ENCODE results near the gene STXBP5. TPM values are rescaled to one million over a fixed set of nuclear protein-coding genes. Genes with fewer than 3 reads are reported as not detected.

The STXBP5 gene
- total RNA-seq, 4 donors from 2014 or later: 78.4 to 115 (median 90.7) TPM

GRCh38 chr6:147395158-147395557, 190.9 kb downstream of the STXBP5 start:
- H3K4me1 ChIP-seq: no peaks in the 10 kb centered on the region
- no peaks in the 10 kb centered on the region for H3K27me3 ChIP-seq
- DNase-seq: no peak
- no peak overlapping the region for H3K27ac ChIP-seq
- H3K36me3 ChIP-seq: no peaks in the 10 kb centered on the region
- no peak for TF ChIP-seq CTCF (IDR thresholded peaks at IDR 0.05)
- H3K4me3 ChIP-seq: no peak overlapping the region
- no peaks in the 10 kb centered on the region for H3K9me3 ChIP-seq

- H3K36me3 ChIP-seq: no peaks in the 10 kb centered on the region
- no peak overlapping the region for H3K4me3 ChIP-seq
- peaks cover 0 to 6% (median 0%) of the 10 kb centered on the region in 4 donors for H3K9me3 ChIP-seq
- no peak for TF ChIP-seq POLR2A (IDR thresholded peaks at IDR 0.05)
- TF ChIP-seq CTCF (IDR thresholded peaks at IDR 0.05): no peak
- no peak overlapping the region for H3K27ac ChIP-seq
- no peaks in the 10 kb centered on the region for H3K27me3 ChIP-seq
- no peaks in the 10 kb centered on the region for H3K4me1 ChIP-seq
- DNase-seq: no peak
These were observed 193.1 kb downstream of the STXBP5 start for GRCh38 chr6:147397306-147397705.

GRCh38 chr6:147400968-147401367, 196.8 kb downstream of the STXBP5 start:
- Histone ChIP-seq H3K9me3 (peaks cover 0 to 6% (median 0%) of the 10 kb centered on the region in 4 donors), H3K27me3 (no peaks in the 10 kb centered on the region), H3K36me3 (no peaks in the 10 kb centered on the region), H3K27ac (no peak overlapping the region), H3K4me1 (no peaks in the 10 kb centered on the region), H3K4me3 (no peak overlapping the region)
- no peak for DNase-seq
- TF ChIP-seq CTCF (IDR thresholded peaks at IDR 0.05) (no peak), POLR2A (IDR thresholded peaks at IDR 0.05) (no peak)

GRCh38 chr6:147401779-147402178, 197.6 kb downstream of the STXBP5 start:
- no peaks in the 10 kb centered on the region for H3K4me1 ChIP-seq
- H3K4me3 ChIP-seq: no peak overlapping the region
- no peak for DNase-seq
- peaks cover 0 to 6% (median 0%) of the 10 kb centered on the region in 4 donors for H3K9me3 ChIP-seq
- no peaks in the 10 kb centered on the region for H3K27me3 ChIP-seq
- no peak overlapping the region for H3K27ac ChIP-seq
- no peaks in the 10 kb centered on the region for H3K36me3 ChIP-seq
- TF ChIP-seq CTCF (IDR thresholded peaks at IDR 0.05): no peak
- no peak for TF ChIP-seq POLR2A (IDR thresholded peaks at IDR 0.05)

- H3K4me3 ChIP-seq: no peak overlapping the region
- DNase-seq: no peak
- H3K9me3 ChIP-seq: no peaks in the 10 kb centered on the region
- H3K4me1 ChIP-seq: no peaks in the 10 kb centered on the region
- no peak overlapping the region for H3K27ac ChIP-seq
- no peaks in the 10 kb centered on the region for H3K36me3 ChIP-seq
- no peaks in the 10 kb centered on the region for H3K27me3 ChIP-seq
- TF ChIP-seq CTCF (IDR thresholded peaks at IDR 0.05): no peak
- TF ChIP-seq POLR2A (IDR thresholded peaks at IDR 0.05): no peak
These were observed 202.6 kb downstream of the STXBP5 start for GRCh38 chr6:147406783-147407182.

- H3K27me3 ChIP-seq: no peaks in the 10 kb centered on the region
- H3K9me3 ChIP-seq: no peaks in the 10 kb centered on the region
- TF ChIP-seq CTCF (IDR thresholded peaks at IDR 0.05): no peak
- no peak for TF ChIP-seq POLR2A (IDR thresholded peaks at IDR 0.05)
These were observed 203.4 kb downstream of the STXBP5 start for GRCh38 chr6:147407571-147407970.

More at GRCh38 chr6:147407571-147407970, 203.4 kb downstream of the STXBP5 start:
- Histone ChIP-seq H3K4me3 (no peak overlapping the region), H3K4me1 (no peaks in the 10 kb centered on the region), H3K36me3 (no peaks in the 10 kb centered on the region), H3K27ac (no peak overlapping the region)
- no peak for DNase-seq
